H1 (cell line): ENCODE results near the gene SLC25A42. TPM values are rescaled to one million over a fixed set of nuclear protein-coding genes. Genes with fewer than 3 reads are reported as not detected.

Source experiments
- CTCF ChIA-PET: fragments of 300-600 bp; sonication (Branson Sonifier 250); formaldehyde crosslinking; loops from one replicate; lab custom pipeline; 2021; ENCODE audit not compliant: partially characterized antibody; lab: Charles Lee
- POLR2A ChIA-PET: fragments of 300-600 bp; sonication (Branson Sonifier 250); formaldehyde crosslinking; loops from one replicate; lab custom pipeline; 2021; ENCODE audit warnings: inconsistent platforms; ENCODE audit not compliant: partially characterized antibody; lab: Charles Lee
- DNase-seq, 2 experiments: peaks; one replicate each; pipeline versions ENCODE4 v3.0.0 to v3.0.0-alpha.2; 2010 to 2022; ENCODE audit warnings: low spot score in 2 of 2, low read depth in 1 of 2, mixed read lengths in 1 of 2
- FAIRE-seq: peaks from 2 replicates; lab custom pipeline; 2011; peaks lifted over from hg19 to GRCh38; lab: Jason Lieb, UNC
- H2AFZ ChIP-seq: 2 replicates; pipeline ENCODE4 v1.8.1; 2012; ENCODE audit warnings: low read length, inconsistent platforms
- H2AK5ac ChIP-seq: 2 replicates; pipeline ENCODE4 v1.6.1; 2013; ENCODE audit warnings: low read depth, low read length
- H2BK120ac ChIP-seq: replicated peaks from 2 replicates; pipeline ENCODE3; 2013; ENCODE audit warnings: low read depth, low read length, inconsistent platforms
- H2BK12ac ChIP-seq: 2 replicates; pipeline ENCODE4 v1.6.1; 2013; ENCODE audit warnings: low read depth, low read length
- H2BK15ac ChIP-seq: 2 replicates; pipeline ENCODE4 v1.6.1; 2013; ENCODE audit warnings: low read length
- H2BK20ac ChIP-seq: 2 replicates; pipeline ENCODE4 v1.6.1; 2013; ENCODE audit warnings: low read length
- H2BK5ac ChIP-seq: 2 replicates; pipeline ENCODE4 v1.6.1; 2013; ENCODE audit warnings: low read depth, low read length
- H3K14ac ChIP-seq: 2 replicates; pipeline ENCODE4 v1.6.1; 2013; ENCODE audit warnings: inconsistent platforms; ENCODE audit not compliant: insufficient read length
- H3K18ac ChIP-seq: 2 replicates; pipeline ENCODE4 v1.6.1; 2013; ENCODE audit warnings: low read length; ENCODE audit errors: extremely low read depth
- H3K23ac ChIP-seq: 2 replicates; pipeline ENCODE4 v1.6.1; 2013; ENCODE audit warnings: inconsistent platforms; ENCODE audit not compliant: insufficient read length
- H3K23me2 ChIP-seq: 2 replicates; pipeline ENCODE4 v1.6.1; 2013; ENCODE audit warnings: low read depth, low read length
- H3K27ac ChIP-seq: 2 replicates; pipeline ENCODE4 v1.6.1; 2011; ENCODE audit warnings: low read depth, low read length, inconsistent platforms
- H3K27me3 ChIP-seq, 4 experiments: replicated peaks in 1 of 4; 1 replicate in 1 of 4; 2 replicates in 3 of 4; pipeline versions ENCODE4 v1.6.1 to v1.8.1; 2011 to 2013; ENCODE audit warnings: low read length in 3 of 4, mild to moderate bottlenecking in 3 of 4, inconsistent platforms in 2 of 4, mixed read lengths in 2 of 4, moderate library complexity in 1 of 4; ENCODE audit not compliant: control insufficient read depth in 3 of 4, insufficient read depth in 3 of 4; ENCODE audit errors: extremely low read depth in 1 of 4
- H3K36me3 ChIP-seq, 4 experiments: 2 replicates each; pipeline versions ENCODE4 v1.6.1 to v1.8.1; 2011 to 2013; ENCODE audit warnings: mild to moderate bottlenecking in 4 of 4, low read length in 3 of 4, moderate library complexity in 2 of 4, control low read depth in 1 of 4, inconsistent platforms in 1 of 4; ENCODE audit not compliant: insufficient read depth in 4 of 4, control insufficient read depth in 2 of 4
- H3K4ac ChIP-seq: replicated peaks from 2 replicates; pipeline ENCODE3; 2013; ENCODE audit warnings: low read length, low read depth, mixed read lengths, inconsistent platforms; ENCODE audit not compliant: insufficient read length
- H3K4me1 ChIP-seq, 4 experiments: replicated peaks in 1 of 4; 1 replicate in 1 of 4; 2 replicates in 3 of 4; pipeline versions ENCODE4 v1.6.1 to v1.8.1; 2011 to 2013; ENCODE audit warnings: low read length in 3 of 4, inconsistent platforms in 2 of 4, mixed read lengths in 1 of 4; ENCODE audit not compliant: insufficient read depth in 4 of 4, control insufficient read depth in 3 of 4
- H3K4me2 ChIP-seq, 2 experiments: 2 replicates each; pipeline versions ENCODE4 v1.6.1 to v1.8.1; 2011 to 2013; ENCODE audit warnings: low read depth in 2 of 2, low read length in 2 of 2, control low read depth in 1 of 2, inconsistent platforms in 1 of 2, mild to moderate bottlenecking in 1 of 2; ENCODE audit not compliant: insufficient read depth in 1 of 2
- H3K4me3 ChIP-seq, 4 experiments: fragments of 200-600, 300-600 bp in 1 of 4; sonication (generic), shearing (Covaris generic), sonication (Bioruptor Twin) in 1 of 4; 2 replicates each; pipeline versions ENCODE4 v1.5.1 to v1.8.1; 2011 to 2016; ENCODE audit warnings: low read length in 4 of 4, low read depth in 3 of 4, control low read depth in 2 of 4, inconsistent platforms in 2 of 4, mild to moderate bottlenecking in 2 of 4, mixed read lengths in 1 of 4, moderate library complexity in 1 of 4; ENCODE audit not compliant: insufficient read depth in 2 of 4; ENCODE audit errors: extremely low read depth in 1 of 4
- H3K56ac ChIP-seq: replicated peaks from 2 replicates; pipeline ENCODE3; 2013; ENCODE audit warnings: low read depth, mild to moderate bottlenecking, mixed read lengths, low read length, inconsistent platforms; ENCODE audit not compliant: insufficient read length
- H3K79me1 ChIP-seq: 2 replicates; pipeline ENCODE4 v1.6.1; 2013; ENCODE audit warnings: low read depth, low read length, control low read depth
- H3K79me2 ChIP-seq, 2 experiments: 2 replicates each; pipeline versions ENCODE4 v1.6.1 to v1.8.1; 2012 to 2013; ENCODE audit warnings: low read length in 2 of 2, mild to moderate bottlenecking in 2 of 2, inconsistent platforms in 1 of 2; ENCODE audit not compliant: insufficient read depth in 2 of 2, control insufficient read depth in 1 of 2
- H3K9ac ChIP-seq, 4 experiments: replicated peaks in 1 of 4; 1 replicate in 1 of 4; 2 replicates in 3 of 4; pipeline versions ENCODE4 v1.6.1 to v1.8.1; 2011 to 2013; ENCODE audit warnings: low read depth in 3 of 4, low read length in 3 of 4, control low read depth in 2 of 4, mild to moderate bottlenecking in 2 of 4, moderate library complexity in 2 of 4, inconsistent platforms in 1 of 4; ENCODE audit errors: extremely low read depth in 1 of 4
- H3K9me3 ChIP-seq, 2 experiments: 2 replicates each; pipeline versions ENCODE4 v1.6.1 to v1.8.1; 2012 to 2013; ENCODE audit warnings: mild to moderate bottlenecking in 2 of 2, moderate library complexity in 2 of 2, control low read depth in 1 of 2, inconsistent platforms in 1 of 2, low read depth in 1 of 2, low read length in 1 of 2, mixed read lengths in 1 of 2; ENCODE audit not compliant: insufficient read depth in 2 of 2
- H4K20me1 ChIP-seq, 2 experiments: replicated peaks in 1 of 2; 2 replicates each; pipeline versions ENCODE3 to v1.8.1; 2011 to 2013; ENCODE audit warnings: inconsistent platforms in 2 of 2, low read length in 2 of 2, mild to moderate bottlenecking in 1 of 2; ENCODE audit not compliant: insufficient read depth in 2 of 2, control insufficient read depth in 1 of 2
- H4K5ac ChIP-seq: 2 replicates; pipeline ENCODE4 v1.6.1; 2013; ENCODE audit warnings: low read length, low read depth, mixed read lengths, inconsistent platforms; ENCODE audit not compliant: insufficient read length
- H4K8ac ChIP-seq: 2 replicates; pipeline ENCODE4 v1.8.0; 2013; ENCODE audit warnings: mild to moderate bottlenecking, moderate library complexity, low read length, inconsistent platforms; ENCODE audit not compliant: insufficient read depth; ENCODE audit errors: extremely low read depth
- H4K91ac ChIP-seq: replicated peaks from 2 replicates; pipeline ENCODE3; 2013; ENCODE audit warnings: low read length, mixed read lengths, inconsistent platforms; ENCODE audit not compliant: insufficient read length
- CREB1 ChIP-seq: IDR thresholded peaks from 2 replicates; pipeline ENCODE4 v1.6.1; 2012; ENCODE audit warnings: inconsistent platforms
- KDM5A ChIP-seq: fragments of 200-600 bp; IDR thresholded peaks from 2 replicates; pipeline ENCODE4 v1.7.1; 2012; ENCODE audit warnings: mild to moderate bottlenecking, low read length, inconsistent platforms, mixed read lengths
- MAFK ChIP-seq: IDR thresholded peaks from 2 replicates; pipeline ENCODE4 v1.6.1; 2012; ENCODE audit warnings: low read depth, mild to moderate bottlenecking, improper control_type of control experiment, low read length
- POU5F1 ChIP-seq: IDR thresholded peaks from 2 replicates; pipeline ENCODE4 v1.6.1; 2011; ENCODE audit warnings: low read depth, mild to moderate bottlenecking, low read length, moderate library complexity
- RNF2 ChIP-seq: fragments of 200-900, 300-1000 bp; sonication (generic); IDR thresholded peaks from 2 replicates; pipeline ENCODE4 v1.7.1; 2016; ENCODE audit warnings: borderline replicate concordance, low read depth, mild to moderate bottlenecking, antibody characterized with exemption, low read length; ENCODE audit not compliant: poor library complexity, severe bottlenecking; ENCODE audit errors: missing control alignments
- TEAD4 ChIP-seq: IDR thresholded peaks from 2 replicates; pipeline ENCODE4 v1.6.1; 2012; ENCODE audit warnings: low read depth, low read length, inconsistent platforms, mixed read lengths
- USF2 ChIP-seq: IDR thresholded peaks from 2 replicates; pipeline ENCODE4 v1.6.1; 2011; ENCODE audit warnings: low read length, improper control_type of control experiment
- WGBS, 2 experiments: shearing (Covaris generic) in 1 of 2; methylation state at CpG; one replicate each; pipeline versions ENCODE4 v1.1.6 to v1.1.7; 2013 to 2015; ENCODE audit warnings: low lambda C conversion rate in 2 of 2, mixed read lengths in 2 of 2, inconsistent platforms in 1 of 2, low coverage in 1 of 2, missing lambda C conversion rate in 1 of 2; ENCODE audit not compliant: insufficient replicate concordance in 2 of 2, insufficient coverage in 1 of 2, insufficient read length in 1 of 2; ENCODE audit errors: extremely low coverage in 1 of 2, missing lambda C conversion rate in 1 of 2; 5-methylcytosine and 5-hydroxymethylcytosine counted together
- long read RNA-seq, 2 experiments: library from RNA in 1 of 2; library from capped mRNA in 1 of 2; stranded (forward); transcript quantifications; one replicate each; pipeline ENCODE4 v2.0.0, GENCODE V29; 2021; ENCODE audit warnings: inconsistent platforms in 1 of 2
- polyA minus RNA-seq, 3 experiments: library from RNA; depleted of rRNA, polyadenylated mRNA; stranded (reverse); fragments of >200 nt; gene quantifications; 1 replicate in 2 of 3; 2 replicates in 1 of 3; pipeline ENCODE4 v1.2.3, GENCODE V29; 2011
- polyA plus RNA-seq, 7 experiments: library from polyadenylated mRNA; depleted of rRNA in 3 of 7; stranded (reverse) in 5 of 7; unstranded in 2 of 7; fragments of >200 nt in 5 of 7; fragments of 200-250 nt in 2 of 7; gene quantifications; 1 replicate in 5 of 7; 2 replicates in 1 of 7; 4 replicates in 1 of 7; pipeline versions ENCODE4 v1.2.1 to v1.2.3, GENCODE V29; 2011 to 2013; ENCODE audit warnings: missing spikeins in 2 of 7, mixed read lengths in 2 of 7
- total RNA-seq: library from RNA; stranded (reverse); fragmentation: NEBNext Ultra II Directional; extraction: Animal tissue kit (Norgen Biotek cat#: 25700); gene quantifications from 2 replicates; pipeline ENCODE4 v1.2.1, GENCODE V29; 2021

SLC25A42 gene
- total RNA-seq = 4.1 and 6.2 TPM in 2 replicates
- 5.9 and 10.5 TPM in 2 replicates for polyA plus RNA-seq (2011; rRNA removed)
- 8.0 TPM for polyA plus RNA-seq (2011; cell fraction: cytosol; rRNA removed)
- polyA plus RNA-seq (2011; cell fraction: nucleus; rRNA removed) = 23.0 TPM
- polyA plus RNA-seq (2012, experiment 1 of 2) = 5.2 to 8.6 TPM (median 7.7 TPM) in 4 replicates
- 7.8 TPM for polyA plus RNA-seq (2012, experiment 2 of 2)
- polyA plus RNA-seq (2013, experiment 1 of 2) = 5.2 TPM
- 4.3 TPM for polyA plus RNA-seq (2013, experiment 2 of 2)
- polyA minus RNA-seq (2011; rRNA and poly(A)+ RNA removed) = 3.4 and 6.9 TPM in 2 replicates
- 3.6 TPM for polyA minus RNA-seq (2011; cell fraction: cytosol; rRNA and poly(A)+ RNA removed)
- polyA minus RNA-seq (2011; cell fraction: nucleus; rRNA and poly(A)+ RNA removed) = 5.3 TPM
- long read RNA-seq, experiment 1 = 0 reads
- long read RNA-seq, experiment 2, partial matches to known transcripts = 2 of 4 reads
- long read RNA-seq, experiment 2, other reads (novel, unspliced or antisense) = 2 of 4 reads

- peak within 1 kb of the TSS; percentile 47; the same call in 1 of the 2 replicates for H2BK5ac ChIP-seq
- H2AK5ac ChIP-seq = peak within 1 kb of the TSS; percentile 28; the same call in 1 of the 2 replicates
- 6% methylated on average over 51 of the region's 77 CpGs; no CpG with 5 or more reads in 1 of the 2 experiments for WGBS, 2 experiments
- peak within 1 kb of the TSS; percentile 51 for H3K56ac ChIP-seq
- H3K4me3 ChIP-seq = peak within 1 kb of the TSS; percentile 43 to 67 (median 55)
- H3K9me3 ChIP-seq = no peaks in the 10 kb centered on the region
- CTCF ChIA-PET = interaction anchor here (1.3 to 3.7 kb wide), 8 partner anchors 9 to 82 kb away, joined by 3 to 23 read pairs (median 3); no protein-coding TSS in a partner anchor
- peak within 1 kb of the TSS; percentile 90 for H2AFZ ChIP-seq
- H2BK12ac ChIP-seq = no peak within 1 kb of the TSS
- H3K4ac ChIP-seq = peak within 1 kb of the TSS; percentile 9
- peaks cover 0 to 38% (median 29%) of the 10 kb centered on the region in 4 experiments; a peak in 6 of 7 replicates for H3K27me3 ChIP-seq
- no peaks in the 10 kb centered on the region for H3K79me2 ChIP-seq
- no peaks in the 10 kb centered on the region for H3K79me1 ChIP-seq
- H4K8ac ChIP-seq = no peak within 1 kb of the TSS
- peak within 1 kb of the TSS; percentile 5 for H4K91ac ChIP-seq
- H4K20me1 ChIP-seq = peaks cover 2 to 7% of the 10 kb centered on the region in 2 experiments
- H3K9ac ChIP-seq = peak within 1 kb of the TSS in 3 of 4 experiments; percentile 26 to 59 (median 58); a peak in 4 of 7 replicates
- no peak within 1 kb of the TSS for H3K14ac ChIP-seq
- H3K36me3 ChIP-seq = no peaks in the 10 kb centered on the region
- no peak within 1 kb of the TSS for H2BK120ac ChIP-seq
- peak within 1 kb of the TSS; percentile 43; the same call in 1 of the 2 replicates for H3K27ac ChIP-seq
- peaks cover 0 to 7% (median 5%) of the 10 kb centered on the region in 4 experiments; a peak in 5 of 7 replicates for H3K4me1 ChIP-seq
- H3K4me2 ChIP-seq = peak within 1 kb of the TSS; percentile 72 to 92
- peak; percentile 68 for FAIRE-seq
- H4K5ac ChIP-seq = no peak within 1 kb of the TSS
- peaks cover 6% of the 10 kb centered on the region for H3K23me2 ChIP-seq
- H3K23ac ChIP-seq = no peak within 1 kb of the TSS
- peak; percentile 99 to 100 for DNase-seq
- H2BK20ac ChIP-seq = no peak within 1 kb of the TSS
- H3K18ac ChIP-seq = no peak within 1 kb of the TSS
- POLR2A ChIA-PET = interaction anchor here (0.7 to 5.1 kb wide), 14 partner anchors 9 to 161 kb away, joined by 3 to 31 read pairs (median 4); no protein-coding TSS in a partner anchor
- 0 out of 2 replicates have a peak within 1 kb of the TSS, but pooled peaks have one; percentile 31 for H2BK15ac ChIP-seq
- TF ChIP-seq USF2 = no peak
- TF ChIP-seq RNF2 = no peak
- no peak for TF ChIP-seq TEAD4
- TF ChIP-seq KDM5A = no peak
- TF ChIP-seq MAFK = no peak
- no peak for TF ChIP-seq POU5F1
- TF ChIP-seq CREB1 = peak; percentile 63
These were observed at the start of gene SLC25A42 for GRCh38 chr19:19063183-19064097. Gene SLC25A42 (plus strand): TSS chr19:19063994. CDS start chr19:19096125, 32,131 bp downstream.
